ENCODE data around the gene CD3E.

The CD3E gene

GRCh38 chr11:118318581-118319336 is 14.2 kb downstream of the CD3E start:
- no peak overlapping the region for H3K27ac ChIP-seq (ENCODE audit: extremely low read depth, low read depth, low read length)
- H3K4me3 ChIP-seq (ENCODE audit: low read depth, low read length) = no peak overlapping the region
- no peaks in the 10 kb centered on the region for H3K36me3 ChIP-seq (ENCODE audit: control insufficient read depth in 2 of 2, insufficient read depth in 1 of 2, low read length in 2 of 2)
- ChIA-PET POLR2A (no interaction called here), CTCF (no interaction called here)
- TF ChIP-seq ZSCAN16 (tag by site-specific recombination; IDR thresholded peaks at IDR 0.05) (no peak), ZNF580 (tag by site-specific recombination; IDR thresholded peaks at IDR 0.05) (no peak), ZNF830 (tag by site-specific recombination; IDR thresholded peaks at IDR 0.05; ENCODE audit: low read depth) (no peak), ZNF391 (tag by site-specific recombination; IDR thresholded peaks at IDR 0.05; ENCODE audit: borderline replicate concordance, low read depth) (no peak), ZFP37 (tag by site-specific recombination; IDR thresholded peaks at IDR 0.05) (no peak), KLF9 (tag by site-specific recombination; IDR thresholded peaks at IDR 0.05; ENCODE audit: low read depth) (no peak), ZNF76 (tag by site-specific recombination; IDR thresholded peaks at IDR 0.05; ENCODE audit: borderline replicate concordance, low read depth) (no peak), ZBTB1 (tag by site-specific recombination; IDR thresholded peaks at IDR 0.05) (no peak), ZNF155 (tag by site-specific recombination; IDR thresholded peaks at IDR 0.05) (no peak)
- TF ChIP-seq, protein P1, sequence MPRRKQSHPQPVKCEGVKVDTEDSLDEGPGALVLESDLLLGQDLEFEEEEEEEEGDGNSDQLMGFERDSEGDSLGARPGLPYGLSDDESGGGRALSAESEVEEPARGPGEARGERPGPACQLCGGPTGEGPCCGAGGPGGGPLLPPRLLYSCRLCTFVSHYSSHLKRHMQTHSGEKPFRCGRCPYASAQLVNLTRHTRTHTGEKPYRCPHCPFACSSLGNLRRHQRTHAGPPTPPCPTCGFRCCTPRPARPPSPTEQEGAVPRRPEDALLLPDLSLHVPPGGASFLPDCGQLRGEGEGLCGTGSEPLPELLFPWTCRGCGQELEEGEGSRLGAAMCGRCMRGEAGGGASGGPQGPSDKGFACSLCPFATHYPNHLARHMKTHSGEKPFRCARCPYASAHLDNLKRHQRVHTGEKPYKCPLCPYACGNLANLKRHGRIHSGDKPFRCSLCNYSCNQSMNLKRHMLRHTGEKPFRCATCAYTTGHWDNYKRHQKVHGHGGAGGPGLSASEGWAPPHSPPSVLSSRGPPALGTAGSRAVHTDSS (tag by site-specific recombination; IDR thresholded peaks at IDR 0.05) = no peak
- H3K4me1 ChIP-seq (ENCODE audit: control insufficient read depth, insufficient read depth, low read length) = peaks cover 7% of the 10 kb centered on the region
- no peaks in the 10 kb centered on the region for H3K9me3 ChIP-seq (ENCODE audit: control insufficient read depth, insufficient read depth, low read depth, low read length)

- no peak overlapping the region for H3K4me3 ChIP-seq (ENCODE audit: low read depth, low read length)
- no peaks in the 10 kb centered on the region for H3K36me3 ChIP-seq (ENCODE audit: control insufficient read depth in 2 of 2, insufficient read depth in 1 of 2, low read length in 2 of 2)
- no peaks in the 10 kb centered on the region for H3K9me3 ChIP-seq (ENCODE audit: control insufficient read depth, insufficient read depth, low read depth, low read length)
- no peak overlapping the region for H3K27ac ChIP-seq (ENCODE audit: extremely low read depth, low read depth, low read length)
- ChIA-PET CTCF (no interaction called here), POLR2A (interaction anchor here (0.6 kb wide), 1 partner anchor 103 kb away, joined by 3 read pairs; no protein-coding TSS in a partner anchor)
- TF ChIP-seq, protein P2, sequence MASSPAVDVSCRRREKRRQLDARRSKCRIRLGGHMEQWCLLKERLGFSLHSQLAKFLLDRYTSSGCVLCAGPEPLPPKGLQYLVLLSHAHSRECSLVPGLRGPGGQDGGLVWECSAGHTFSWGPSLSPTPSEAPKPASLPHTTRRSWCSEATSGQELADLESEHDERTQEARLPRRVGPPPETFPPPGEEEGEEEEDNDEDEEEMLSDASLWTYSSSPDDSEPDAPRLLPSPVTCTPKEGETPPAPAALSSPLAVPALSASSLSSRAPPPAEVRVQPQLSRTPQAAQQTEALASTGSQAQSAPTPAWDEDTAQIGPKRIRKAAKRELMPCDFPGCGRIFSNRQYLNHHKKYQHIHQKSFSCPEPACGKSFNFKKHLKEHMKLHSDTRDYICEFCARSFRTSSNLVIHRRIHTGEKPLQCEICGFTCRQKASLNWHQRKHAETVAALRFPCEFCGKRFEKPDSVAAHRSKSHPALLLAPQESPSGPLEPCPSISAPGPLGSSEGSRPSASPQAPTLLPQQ (tag by site-specific recombination; IDR thresholded peaks at IDR 0.05) = no peak
- TF ChIP-seq ZNF133 (tag by site-specific recombination; IDR thresholded peaks at IDR 0.05) (no peak), ZNF121 (tag by site-specific recombination; IDR thresholded peaks at IDR 0.05) (no peak), ZNF223 (tag by site-specific recombination; IDR thresholded peaks at IDR 0.05) (no peak), ZNF830 (tag by site-specific recombination; IDR thresholded peaks at IDR 0.05; ENCODE audit: low read depth) (no peak), SP2 (tag by site-specific recombination; IDR thresholded peaks at IDR 0.05) (no peak)
- H3K4me1 ChIP-seq (ENCODE audit: control insufficient read depth, insufficient read depth, low read length) = peaks cover 7% of the 10 kb centered on the region
Measured at GRCh38 chr11:118319337-118319707, 14.8 kb downstream of the CD3E start.

GRCh38 chr11:118320515-118320914 is 16.0 kb downstream of the CD3E start:
- no peaks in the 10 kb centered on the region for H3K9me3 ChIP-seq (ENCODE audit: control insufficient read depth, insufficient read depth, low read depth, low read length)
- CTCF ChIA-PET = interaction anchor here (0.6 kb wide), 1 partner anchor 1053 kb away, joined by 4 read pairs; no protein-coding TSS in a partner anchor
- TF ChIP-seq GFI1B (tag by site-specific recombination; IDR thresholded peaks at IDR 0.05) (no peak), ZNF140 (tag by site-specific recombination; IDR thresholded peaks at IDR 0.05) (no peak), ZNF600 (tag by site-specific recombination; IDR thresholded peaks at IDR 0.05) (no peak), ZNF549 (tag by site-specific recombination; IDR thresholded peaks at IDR 0.05) (peak; percentile 91), ZNF629 (tag by site-specific recombination; IDR thresholded peaks at IDR 0.05) (no peak)
- TF ChIP-seq, protein P3, sequence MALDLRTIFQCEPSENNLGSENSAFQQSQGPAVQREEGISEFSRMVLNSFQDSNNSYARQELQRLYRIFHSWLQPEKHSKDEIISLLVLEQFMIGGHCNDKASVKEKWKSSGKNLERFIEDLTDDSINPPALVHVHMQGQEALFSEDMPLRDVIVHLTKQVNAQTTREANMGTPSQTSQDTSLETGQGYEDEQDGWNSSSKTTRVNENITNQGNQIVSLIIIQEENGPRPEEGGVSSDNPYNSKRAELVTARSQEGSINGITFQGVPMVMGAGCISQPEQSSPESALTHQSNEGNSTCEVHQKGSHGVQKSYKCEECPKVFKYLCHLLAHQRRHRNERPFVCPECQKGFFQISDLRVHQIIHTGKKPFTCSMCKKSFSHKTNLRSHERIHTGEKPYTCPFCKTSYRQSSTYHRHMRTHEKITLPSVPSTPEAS (tag by site-specific recombination; IDR thresholded peaks at IDR 0.05) = no peak
- TF ChIP-seq, protein P1 (tag by site-specific recombination; IDR thresholded peaks at IDR 0.05) = no peak
- H3K27ac ChIP-seq (ENCODE audit: extremely low read depth, low read depth, low read length) = no peak overlapping the region
- H3K4me1 ChIP-seq (ENCODE audit: control insufficient read depth, insufficient read depth, low read length) = peaks cover 5% of the 10 kb centered on the region
- POLR2A ChIA-PET = no interaction called here
- H3K36me3 ChIP-seq (ENCODE audit: control insufficient read depth in 2 of 2, insufficient read depth in 1 of 2, low read length in 2 of 2) = no peaks in the 10 kb centered on the region
- no peak overlapping the region for H3K4me3 ChIP-seq (ENCODE audit: low read depth, low read length)

Data from HEK293 (cell line).